HCT116 (cell line): ENCODE data around the gene ZNF236. TPM values are rescaled to one million over a fixed set of nuclear protein-coding genes. Genes with fewer than 3 reads are reported as not detected.

Source experiments
- ATAC-seq: fragments of 200-7000 bp; cut with Tn5 transposase; 2 replicates; pipeline ENCODE4 v1.9.1; 2020; ENCODE audit warnings: mild to moderate bottlenecking, moderate library complexity
- BruUV-seq: library from RNA; stranded (reverse); fragments of 400-500 nt; replicated peaks from 2 replicates; lab custom pipeline; 2021; lab: Mats Ljungman, UMichigan
- CTCF ChIA-PET: fragments of 300-600 bp; sonication (Branson Sonifier 250); formaldehyde crosslinking; loops from one replicate; lab custom pipeline; 2021; ENCODE audit warnings: antibody characterized with exemption; lab: Charles Lee
- POLR2A ChIA-PET: fragments of 300-600, 350-600 bp; sonication (Branson Sonifier 250); formaldehyde crosslinking; loops from one replicate; lab custom pipeline; 2021; ENCODE audit warnings: antibody characterized with exemption; lab: Charles Lee
- RAD21 ChIA-PET, 2 experiments: fragments of 300-600 bp; sonication (Branson Sonifier 250); formaldehyde crosslinking; loops; one replicate each; lab custom pipeline; 2023; ENCODE audit warnings: low total read pairs in 2 of 2; ENCODE audit not compliant: uncharacterized antibody in 2 of 2, unreplicated experiment in 2 of 2, low non-redundant PET in 1 of 2; lab: Charles Lee
- DNase-seq: peaks from one replicate; pipeline ENCODE4 v3.0.0-alpha.2; 2010; ENCODE audit warnings: low read depth, low spot score
- H2AFZ ChIP-seq: fragments of 200-600 bp; shearing (Covaris generic), sonication (generic); 2 replicates; pipeline ENCODE4 v1.6.1; 2017; ENCODE audit warnings: low read depth, mixed run types, mixed read lengths, antibody characterized with exemption, low read length; ENCODE audit not compliant: poor library complexity, severe bottlenecking
- H3K27ac ChIP-seq: 2 replicates; pipeline ENCODE4 v1.5.1; 2012; ENCODE audit warnings: low read depth, low read length
- H3K27me3 ChIP-seq: fragments of 200-600 bp; sonication (generic); 2 replicates; pipeline ENCODE4 v1.6.1; 2016; ENCODE audit warnings: mixed run types, low read length, mixed read lengths; ENCODE audit not compliant: insufficient read depth
- H3K36me3 ChIP-seq, 2 experiments: fragments of 200-500 bp in 1 of 2; fragments of 200-600 bp in 1 of 2; sonication (Bioruptor generic) in 1 of 2; sonication (generic) in 1 of 2; 2 replicates each; pipeline versions ENCODE4 v1.5.1 to v1.6.1; 2014 to 2016; ENCODE audit warnings: low read length in 2 of 2, inconsistent platforms in 1 of 2, mixed read lengths in 1 of 2, mixed run types in 1 of 2; ENCODE audit not compliant: insufficient read depth in 2 of 2, control insufficient read depth in 1 of 2
- H3K4me1 ChIP-seq, 2 experiments: fragments of 200-600 bp in 1 of 2; sonication (generic) in 1 of 2; 2 replicates each; pipeline versions ENCODE4 v1.5.1 to v1.6.1; 2012 to 2017; ENCODE audit warnings: low read length in 2 of 2, inconsistent platforms in 1 of 2, mild to moderate bottlenecking in 1 of 2, mixed read lengths in 1 of 2, mixed run types in 1 of 2, moderate library complexity in 1 of 2; ENCODE audit not compliant: insufficient read depth in 2 of 2, control insufficient read depth in 1 of 2
- H3K4me2 ChIP-seq: fragments of 200-600 bp; sonication (generic); 2 replicates; pipeline ENCODE4 v1.6.1; 2017; ENCODE audit warnings: mixed run types, low read length, mixed read lengths
- H3K4me3 ChIP-seq, 2 experiments: fragments of 200-600 bp in 1 of 2; sonication (generic) in 1 of 2; replicated peaks in 1 of 2; 2 replicates each; pipeline ENCODE4 v1.5.1; 2011 to 2016; ENCODE audit warnings: low read length in 2 of 2, control low read depth in 1 of 2, low read depth in 1 of 2, mild to moderate bottlenecking in 1 of 2, mixed read lengths in 1 of 2, mixed run types in 1 of 2
- H3K79me2 ChIP-seq: fragments of 200-600 bp; sonication (generic); 2 replicates; pipeline ENCODE4 v1.6.1; 2017; ENCODE audit warnings: mild to moderate bottlenecking, mixed run types, low read length, moderate library complexity, mixed read lengths; ENCODE audit not compliant: insufficient read depth
- H3K9ac ChIP-seq: fragments of 200-600 bp; sonication (generic); 2 replicates; pipeline ENCODE4 v1.6.1; 2016; ENCODE audit warnings: low read length, mixed read lengths
- H3K9me2 ChIP-seq: fragments of 200-600 bp; sonication (generic), shearing (Covaris generic); 2 replicates; pipeline ENCODE4 v1.6.1; 2017; ENCODE audit warnings: mixed run types, mild to moderate bottlenecking, moderate library complexity; ENCODE audit not compliant: insufficient read depth
- H3K9me3 ChIP-seq, 2 experiments: fragments of 200-500 bp in 1 of 2; fragments of 200-600 bp in 1 of 2; sonication (Bioruptor generic) in 1 of 2; sonication (generic) in 1 of 2; 2 replicates each; pipeline ENCODE4 v1.6.1; 2014 to 2017; ENCODE audit warnings: low read length in 2 of 2, mixed read lengths in 2 of 2, inconsistent platforms in 1 of 2, low read depth in 1 of 2, mild to moderate bottlenecking in 1 of 2, mixed run types in 1 of 2, moderate library complexity in 1 of 2; ENCODE audit not compliant: control insufficient read depth in 1 of 2, insufficient read depth in 1 of 2
- H4K20me1 ChIP-seq: fragments of 200-600 bp; sonication (generic), shearing (Covaris generic); 2 replicates; pipeline ENCODE4 v1.6.1; 2017; ENCODE audit warnings: mixed run types, mild to moderate bottlenecking, moderate library complexity; ENCODE audit not compliant: insufficient read depth
- ELF1 ChIP-seq: IDR thresholded peaks from 2 replicates; pipeline ENCODE4 v1.6.1; 2012; ENCODE audit warnings: low read depth, borderline replicate concordance
- MAX ChIP-seq: IDR thresholded peaks from 2 replicates; pipeline ENCODE4 v1.6.1; 2012
- intact Hi-C: fragments of 100-400 bp; cut with micrococcal nuclease; formaldehyde crosslinking; loops from 2 replicates; pipeline ENCODE4 v1.10.0; 2022
- total RNA-seq: library from RNA; stranded (reverse); gene quantifications from one replicate; pipeline ENCODE4 v1.2.1, GENCODE V29; 2021; ENCODE audit not compliant: unreplicated experiment

ZNF236 gene
- total RNA-seq, 1 experiment from 2014 or later = 15.0 TPM

DNA sequence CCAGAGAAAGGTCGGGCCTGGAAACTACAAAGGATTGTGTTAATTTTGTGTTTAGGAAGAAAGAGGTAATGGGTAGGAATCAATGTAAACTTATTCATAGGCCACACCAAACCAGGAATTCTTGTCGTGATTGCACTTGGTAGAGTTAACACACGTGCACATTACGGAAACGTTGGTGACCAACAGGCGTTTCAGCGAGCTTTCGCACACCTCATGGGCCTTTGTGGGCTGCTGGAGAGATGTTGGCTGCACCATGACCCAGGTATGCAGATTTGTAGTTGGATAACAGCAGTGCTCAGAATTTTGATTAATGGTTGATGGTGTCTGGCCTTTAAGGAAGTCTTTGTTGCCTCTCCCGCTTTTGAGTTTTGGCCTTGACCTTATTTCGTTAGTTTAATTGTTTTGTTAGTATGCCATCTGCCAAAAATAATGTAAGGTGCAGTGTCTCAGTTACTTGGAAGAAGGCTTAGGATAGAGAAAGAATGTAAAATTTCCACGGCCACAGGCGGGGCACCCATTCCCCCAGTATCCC, 1.9 kb downstream of the ZNF236 start:
- Histone ChIP-seq H3K4me1 (peaks cover 10 to 33% of the 10 kb centered on the region in 2 experiments), H3K27me3 (no peaks in the 10 kb centered on the region)
- TF ChIP-seq ELF1 = no peak
- TF ChIP-seq, all 23 proteins: peak for 0
- no peaks in the 10 kb centered on the region for H3K9me3 ChIP-seq
- peak overlapping the region in 1 of 2 experiments; percentile 90; a peak in 1 of 4 replicates for H3K4me3 ChIP-seq
- H2AFZ ChIP-seq = no peak overlapping the region
- H3K4me2 ChIP-seq = peak overlapping the region; percentile 98
- no peak for DNase-seq
- POLR2A ChIA-PET = no interaction called here
- no peaks in the 10 kb centered on the region for H3K9me2 ChIP-seq
- peaks cover 67% of the 10 kb centered on the region for H3K79me2 ChIP-seq
- no TSS peak for BruUV-seq
- H3K36me3 ChIP-seq = no peaks in the 10 kb centered on the region
- intact Hi-C loops = loop anchor here (5.0 kb wide), 1 partner anchor 243 kb away; no protein-coding TSS in a partner anchor
- CTCF ChIA-PET = no interaction called here
- no peak overlapping the region for H3K9ac ChIP-seq
- ATAC-seq = no peak
- RAD21 ChIA-PET = no interaction called here
- H3K27ac ChIP-seq = no peak overlapping the region
- no peaks in the 10 kb centered on the region for H4K20me1 ChIP-seq

GRCh38 chr18:76824754-76825153, 2.4 kb downstream of the ZNF236 start:
- Histone ChIP-seq H3K9me3 (no peaks in the 10 kb centered on the region), H3K27ac (no peak overlapping the region), H3K4me3 (no peak overlapping the region), H3K4me2 (no peak overlapping the region), H3K9me2 (no peaks in the 10 kb centered on the region), H4K20me1 (no peaks in the 10 kb centered on the region), H3K79me2 (peaks cover 62% of the 10 kb centered on the region), H3K36me3 (no peaks in the 10 kb centered on the region), H2AFZ (no peak overlapping the region), H3K4me1 (peaks cover 5 to 28% of the 10 kb centered on the region in 2 experiments), H3K9ac (no peak overlapping the region), H3K27me3 (no peaks in the 10 kb centered on the region)
- ChIA-PET RAD21 (no interaction called here), POLR2A (no interaction called here), CTCF (no interaction called here)
- TF ChIP-seq MAX = no peak
- intact Hi-C loops = loop anchor here (5.0 kb wide), 2 partner anchors 53 to 243 kb away; no protein-coding TSS in a partner anchor
- DNase-seq (no peak), ATAC-seq (no peak)
- BruUV-seq = no TSS peak
